Measurements from ENCODE around the gene ATM.
"Not testable (repeated sequence)": the region's sequence is repeated elsewhere in the genome, so short reads cannot be mapped to it uniquely, and the experiment has no call there.

The ATM gene

GRCh38 chr11:108278954-108279353, 56.1 kb downstream of the ATM start:
- DNase-seq (ENCODE audit: low read depth) = no peak

DNA sequence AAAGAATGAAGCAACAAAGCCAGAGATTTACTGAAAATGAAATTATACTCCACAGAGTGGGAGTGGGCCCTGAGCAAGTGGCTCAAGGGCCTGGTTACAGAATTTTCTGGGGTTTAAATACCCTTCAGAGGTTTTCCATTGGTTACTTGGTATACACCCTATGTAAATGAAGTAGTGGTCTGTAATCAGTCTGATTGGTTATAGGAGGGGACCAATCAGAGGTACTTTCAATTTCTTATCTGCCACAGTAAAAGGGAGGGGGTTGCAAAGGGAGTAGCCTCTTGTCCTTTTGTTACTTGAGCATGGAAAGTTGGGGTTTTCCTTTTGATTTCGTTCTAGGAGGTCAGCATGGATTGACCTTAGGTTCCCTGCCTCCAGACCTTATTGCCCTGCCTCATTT, 63.5 kb downstream of the ATM start:
- DNase-seq (ENCODE audit: low read depth) = no peak

GRCh38 chr11:108286956-108287355, 64.1 kb downstream of the ATM start:
- DNase-seq (ENCODE audit: low read depth) = no peak

DNA sequence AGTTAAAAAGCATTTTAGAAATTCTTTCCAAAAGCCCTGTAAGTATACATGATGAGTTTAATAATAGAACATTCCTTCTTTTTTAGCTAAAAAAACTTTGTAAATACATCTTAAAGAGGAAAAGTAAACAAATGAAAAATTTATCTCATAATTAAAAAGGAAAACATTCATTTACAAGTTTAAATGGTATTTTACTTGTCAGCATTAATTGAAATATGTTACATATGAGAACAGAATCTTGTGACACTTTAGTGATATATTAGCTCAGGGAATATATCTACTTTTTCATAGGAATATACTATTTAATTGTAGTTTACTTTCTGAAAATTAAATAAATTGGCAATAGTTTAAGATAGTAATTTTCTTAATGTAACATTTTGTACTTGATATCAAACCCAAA, 66.2 kb downstream of the ATM start:
- not testable (repeated sequence) for DNase-seq (ENCODE audit: low read depth)

DNA sequence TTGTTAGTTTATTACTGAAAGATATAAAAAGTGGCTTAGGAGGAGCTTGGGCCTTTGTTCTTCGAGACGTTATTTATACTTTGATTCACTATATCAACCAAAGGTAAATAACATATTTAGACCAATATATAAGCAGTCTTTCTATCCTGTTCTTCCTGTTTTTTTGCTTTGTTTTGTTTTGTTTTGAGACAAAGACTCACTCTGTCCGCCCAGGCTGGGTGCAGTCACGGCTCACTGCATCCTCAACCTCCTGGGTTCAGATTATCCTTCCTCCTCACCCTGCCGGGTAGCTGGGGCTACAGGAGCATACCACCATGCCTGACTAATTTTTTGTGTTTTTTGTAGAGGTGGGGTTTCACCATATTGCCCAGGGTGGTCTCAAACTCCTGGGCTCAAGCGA, 66.8 kb downstream of the ATM start:
- no peak for DNase-seq (ENCODE audit: low read depth)

DNA sequence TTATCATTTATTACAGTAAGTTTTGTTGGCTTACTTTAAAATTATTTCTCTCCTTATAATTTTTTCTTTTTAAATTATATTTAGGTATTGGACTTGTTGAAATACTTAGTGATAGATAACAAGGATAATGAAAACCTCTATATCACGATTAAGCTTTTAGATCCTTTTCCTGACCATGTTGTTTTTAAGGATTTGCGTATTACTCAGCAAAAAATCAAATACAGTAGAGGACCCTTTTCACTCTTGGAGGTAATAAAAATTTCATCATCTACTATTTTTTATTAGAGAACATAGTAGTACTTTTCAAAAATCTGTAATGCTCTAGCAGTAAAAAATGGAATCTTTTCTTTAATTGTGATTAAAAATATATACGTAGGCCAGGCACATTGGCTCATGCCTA, 70.4 kb downstream of the ATM start:
- no peak for DNase-seq (ENCODE audit: low read depth)

DNA sequence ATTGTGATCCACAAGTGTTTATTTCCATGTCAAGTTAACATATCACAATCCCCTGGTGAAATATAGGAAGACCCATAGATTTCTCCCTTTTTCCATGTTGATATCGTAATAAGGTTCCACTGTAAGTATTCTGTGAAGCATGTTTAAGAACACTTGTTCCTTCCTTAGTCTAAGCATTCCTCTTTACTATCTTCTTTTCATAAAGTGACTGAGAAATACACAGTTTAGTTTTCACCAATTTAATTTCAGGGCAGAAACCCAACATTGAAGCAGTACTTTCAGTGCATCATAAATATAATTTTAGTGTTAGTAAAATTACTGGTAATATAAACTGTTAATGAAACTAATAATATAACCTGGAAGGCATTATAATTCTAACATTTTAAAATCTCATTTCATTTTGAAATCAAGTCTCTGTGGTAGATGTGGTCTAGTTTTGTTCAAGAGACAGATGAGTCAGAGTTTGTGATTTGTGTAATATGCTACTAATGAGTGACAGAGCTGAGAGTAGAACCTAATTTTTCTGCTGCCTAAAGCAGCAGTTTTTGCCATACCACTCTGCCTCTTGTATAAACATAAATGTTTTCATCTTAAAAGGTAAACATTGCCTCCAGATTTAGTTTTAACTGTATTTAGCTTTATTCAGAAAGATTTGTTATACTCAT, 79.4 kb downstream of the ATM start:
- DNase-seq (ENCODE audit: low read depth) = no peak

DNA sequence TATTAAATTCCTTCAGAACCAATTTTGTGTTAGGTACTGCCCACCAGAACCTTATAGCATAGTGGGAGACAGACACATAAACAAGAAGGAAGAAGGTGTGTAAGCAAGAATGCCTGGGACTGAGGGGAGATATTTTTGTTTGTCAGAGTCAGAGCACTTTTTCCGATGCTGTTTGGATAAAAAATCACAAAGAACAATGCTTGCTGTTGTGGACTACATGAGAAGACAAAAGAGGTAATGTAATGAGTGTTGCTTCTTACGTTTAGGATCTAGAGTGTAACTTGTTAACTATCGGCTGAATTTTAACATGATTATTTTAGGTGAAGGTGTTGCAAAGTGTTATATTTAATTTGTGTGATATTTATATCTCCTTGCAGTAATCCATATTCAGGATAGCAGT, 84.9 kb downstream of the ATM start:
- no peak for DNase-seq (ENCODE audit: low read depth)

- DNase-seq (ENCODE audit: low read depth) = no peak
Observed at GRCh38 chr11:108313444-108313843, 90.6 kb downstream of the ATM start.

GRCh38 chr11:108316061-108316460, 93.2 kb downstream of the ATM start:
- no peak for DNase-seq (ENCODE audit: low read depth)

GRCh38 chr11:108319541-108320145, 96.8 kb downstream of the ATM start:
- no peak for DNase-seq (ENCODE audit: low read depth)

DNA sequence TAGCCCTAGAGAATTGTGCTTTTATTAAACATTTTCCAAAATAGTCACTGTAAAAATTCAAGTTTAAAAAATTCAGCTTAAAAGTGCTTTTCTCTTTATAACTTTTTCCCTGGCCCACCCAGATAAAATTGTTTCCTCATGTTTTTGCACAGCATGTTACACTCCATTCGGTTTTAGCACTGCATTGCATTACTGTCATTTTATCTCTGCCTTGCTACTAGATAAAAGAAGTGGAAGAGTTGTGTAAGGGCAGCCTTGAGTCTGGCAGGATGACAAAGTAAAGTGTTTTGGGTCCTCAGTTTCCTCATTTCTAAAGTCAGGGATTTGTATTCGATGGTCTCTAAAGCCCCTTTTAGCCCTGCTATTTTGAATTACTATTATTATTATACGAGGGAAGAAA, 99.8 kb downstream of the ATM start:
- DNase-seq (ENCODE audit: low read depth) = no peak

DNA sequence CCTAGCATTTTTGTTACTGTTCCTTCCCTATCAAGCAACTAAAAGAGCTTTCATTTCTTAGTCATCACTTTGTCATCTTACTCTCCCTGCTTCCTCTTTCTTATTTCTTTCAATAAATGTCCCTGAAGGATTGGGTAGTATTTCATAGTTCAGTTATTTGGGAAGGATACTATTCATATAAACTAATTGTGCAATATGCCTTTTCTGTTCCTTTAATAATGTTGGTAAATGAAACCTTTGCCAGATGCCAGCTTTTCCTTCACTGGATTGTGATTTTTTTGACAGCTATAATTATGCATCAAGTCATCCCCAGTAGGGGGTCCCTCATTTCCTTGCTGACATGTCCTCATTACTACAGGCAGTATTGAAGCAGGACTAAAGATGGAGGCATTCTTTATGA, 101.7 kb downstream of the ATM start:
- no peak for DNase-seq (ENCODE audit: low read depth)

DNA sequence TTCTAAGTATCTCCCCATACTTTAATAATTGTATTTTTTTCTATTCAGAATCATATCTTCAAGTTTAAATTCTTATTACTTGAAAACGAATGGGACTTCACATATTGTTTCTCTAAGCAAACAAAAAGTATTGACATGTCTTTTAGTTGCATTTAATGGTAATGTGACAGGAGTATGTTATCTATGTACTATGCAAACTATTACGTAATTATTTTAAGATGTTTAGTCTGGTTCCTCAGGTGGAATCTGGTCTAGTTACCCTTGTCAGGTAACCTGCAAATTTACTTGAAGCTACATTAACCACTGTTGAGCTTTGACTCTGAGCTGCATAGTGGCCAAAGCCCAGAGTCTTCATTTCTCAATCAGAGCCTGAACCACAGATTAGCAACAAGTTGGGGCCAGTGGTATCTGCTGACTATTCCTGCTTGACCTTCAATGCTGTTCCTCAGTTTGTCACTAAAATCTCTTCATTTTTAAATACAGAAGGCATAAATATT, 110.6 kb downstream of the ATM start:
- no peak for DNase-seq (ENCODE audit: low read depth)

DNA sequence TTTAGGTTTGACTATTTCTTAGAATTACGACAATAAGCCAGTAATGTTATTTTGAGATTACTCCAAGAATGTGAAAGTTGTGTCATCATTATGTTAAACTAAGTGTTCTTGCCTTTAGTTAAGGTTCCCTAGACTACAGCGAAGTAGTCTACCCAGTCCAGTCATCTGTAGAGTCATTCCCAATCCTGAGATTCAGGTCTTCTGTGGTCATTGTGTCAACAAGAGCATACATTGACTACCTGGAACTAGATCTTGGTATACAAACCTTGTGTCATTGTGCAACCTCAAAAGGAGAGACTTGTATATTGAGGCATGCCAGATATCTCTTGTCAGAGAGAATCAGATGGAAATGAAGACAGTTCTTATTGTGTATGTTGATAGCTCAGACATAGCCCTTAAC, 115.9 kb downstream of the ATM start:
- DNase-seq (ENCODE audit: low read depth) = no peak

- no peak for DNase-seq (ENCODE audit: low read depth)
Observed at GRCh38 chr11:108340973-108341372, 118.1 kb downstream of the ATM start.

DNA sequence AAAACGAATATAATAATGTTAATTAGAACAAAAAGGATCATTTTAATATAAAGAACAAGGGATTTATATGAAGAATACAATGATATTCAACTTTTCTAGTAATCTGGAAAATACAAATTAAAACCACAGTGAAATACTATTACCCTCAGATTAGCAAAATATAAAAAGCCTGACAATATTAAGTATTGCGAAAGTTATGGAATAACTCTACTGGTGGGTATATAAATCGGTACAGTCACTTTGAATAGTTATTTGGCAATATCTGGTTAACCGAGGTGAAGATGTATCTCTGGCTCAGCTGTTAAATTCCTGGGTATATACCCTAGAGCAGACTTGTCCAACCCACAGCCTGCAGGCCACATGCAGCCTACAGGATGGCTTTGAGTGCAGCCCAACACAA, 118.8 kb downstream of the ATM start:
- DNase-seq (ENCODE audit: low read depth) = no peak

- DNase-seq (ENCODE audit: low read depth) = no peak
Observed at GRCh38 chr11:108343714-108344113, 120.8 kb downstream of the ATM start.

- DNase-seq (ENCODE audit: low read depth) = no peak
Observed at GRCh38 chr11:108345767-108346166, 122.9 kb downstream of the ATM start.

- DNase-seq (ENCODE audit: low read depth) = no peak
Observed at GRCh38 chr11:108346451-108346850, 123.6 kb downstream of the ATM start.

DNA sequence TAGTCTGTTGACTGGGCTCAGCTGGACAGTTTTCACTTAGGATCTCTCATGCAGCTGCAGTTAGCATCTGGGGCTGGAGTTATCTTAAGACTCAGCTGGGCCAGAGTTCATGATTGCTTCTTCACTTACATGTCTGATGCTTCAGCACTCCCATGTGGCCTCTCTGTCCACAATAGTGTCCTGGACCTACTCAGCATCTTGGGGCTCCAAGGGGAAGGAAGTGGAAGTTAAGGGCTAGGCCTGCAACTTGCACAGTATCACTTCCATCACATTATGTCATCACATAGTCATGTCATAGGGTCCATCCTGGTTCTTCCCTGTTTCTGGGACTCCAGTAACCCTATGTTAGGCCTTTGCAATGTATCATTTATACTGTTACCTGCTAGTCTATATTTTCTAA, 128.6 kb downstream of the ATM start:
- DNase-seq (ENCODE audit: low read depth) = no peak

- DNase-seq (ENCODE audit: low read depth) = no peak
Observed at GRCh38 chr11:108364159-108364558, 141.3 kb downstream of the ATM start.

DNA sequence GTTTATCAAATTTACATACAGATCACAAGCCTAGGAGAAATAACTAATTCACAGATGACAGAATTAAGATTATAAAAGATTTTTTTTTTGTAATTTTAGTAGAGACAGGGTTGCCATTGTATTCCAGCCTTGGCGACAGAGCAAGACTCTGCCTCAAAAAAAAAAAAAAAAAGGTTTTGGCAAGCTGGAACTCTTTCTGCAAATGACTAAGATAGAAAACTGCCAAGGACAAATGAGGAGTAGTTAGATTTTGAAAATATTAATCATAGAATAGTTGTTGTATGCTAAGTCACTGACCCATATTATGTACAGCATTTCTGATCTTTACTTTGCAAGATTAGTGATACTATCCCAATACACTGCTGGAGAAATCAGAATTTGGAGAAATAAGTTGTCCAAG, 145.3 kb downstream of the ATM start:
- DNase-seq (ENCODE audit: low read depth) = no peak

- DNase-seq (ENCODE audit: low read depth) = no peak
Observed at GRCh38 chr11:108369064-108369463, 146.2 kb downstream of the ATM start.

Data from activated T-cell treated with anti-CD3 and anti-CD28 coated beads for 24 hours (primary cell).